HL-60 (cell line): ENCODE results near the gene PCDHGC4.

Experiments used
- DNase-seq, 2 experiments: peaks; one replicate each; pipeline ENCODE4 v3.0.0-alpha.2; 2010 to 2020; ENCODE audit warnings: low read depth in 1 of 2, low spot score in 1 of 2
- H3K27ac ChIP-seq: fragments of 250-450 bp; sonication (Bioruptor Pico); replicated peaks from 2 replicates; pipeline ENCODE4 v1.5.1; 2020; ENCODE audit warnings: mild to moderate bottlenecking, moderate library complexity
- H3K27me3 ChIP-seq: fragments of 250-450 bp; sonication (Bioruptor Pico); 2 replicates; pipeline ENCODE4 v1.5.1; 2021; ENCODE audit warnings: mild to moderate bottlenecking, moderate library complexity; ENCODE audit not compliant: insufficient read depth, poor library complexity, severe bottlenecking
- H3K4me3 ChIP-seq: replicated peaks from 2 replicates; pipeline ENCODE4 v1.5.1; 2011; ENCODE audit warnings: mild to moderate bottlenecking, control low read depth, low read length; ENCODE audit not compliant: insufficient read depth
- CTCF ChIP-seq: IDR thresholded peaks from one replicate; pipeline ENCODE4 v1.5.1; 2011; ENCODE audit warnings: low read length, control low read depth, inconsistent platforms; ENCODE audit not compliant: insufficient read depth
- GABPA ChIP-seq: IDR thresholded peaks from 2 replicates; pipeline ENCODE4 v1.6.1; 2012; ENCODE audit warnings: low read depth
- POLR2AphosphoS5 ChIP-seq: IDR thresholded peaks from 2 replicates; pipeline ENCODE4 v1.6.1; 2012; ENCODE audit warnings: low read depth
- REST ChIP-seq: IDR thresholded peaks from 2 replicates; pipeline ENCODE4 v1.6.1; 2012; ENCODE audit warnings: low read depth; ENCODE audit not compliant: insufficient replicate concordance
- SPI1 ChIP-seq: IDR thresholded peaks from 2 replicates; pipeline ENCODE4 v1.6.1; 2012; ENCODE audit warnings: low read depth, mild to moderate bottlenecking, borderline replicate concordance

Gene PCDHGC4

GRCh38 chr5:141517312-141517711 is 32.5 kb downstream of the PCDHGC4 start:
- no peak for DNase-seq
- Histone ChIP-seq H3K27me3 (no peaks in the 10 kb centered on the region), H3K27ac (no peak overlapping the region), H3K4me3 (no peak overlapping the region)
- no peak for TF ChIP-seq GABPA
- TF ChIP-seq SPI1 = peak; percentile 6; the same call in 1 of the 2 replicates
- no peak for TF ChIP-seq REST
- TF ChIP-seq POLR2AphosphoS5 = no peak
- TF ChIP-seq CTCF = no peak

GRCh38 chr5:141517880-141518617 is 33.2 kb downstream of the PCDHGC4 start:
- no peak for DNase-seq

More at GRCh38 chr5:141517880-141518617, 33.2 kb downstream of the PCDHGC4 start:
- no peak overlapping the region for H3K4me3 ChIP-seq
- TF ChIP-seq GABPA = no peak
- no peak for TF ChIP-seq POLR2AphosphoS5
- no peak for TF ChIP-seq REST
- no peak for TF ChIP-seq SPI1
- TF ChIP-seq CTCF = no peak
- no peak overlapping the region for H3K27ac ChIP-seq
- H3K27me3 ChIP-seq = no peaks in the 10 kb centered on the region
